Stomach (tissue), 9 donors: Measurements from ENCODE around the gene NACA. TPM values are rescaled to one million over a fixed set of nuclear protein-coding genes. Genes with fewer than 3 reads are reported as not detected.
A peak's percentile ranks its signal among the peaks of the same experiment; 100 is the strongest.

Experiments used
- DNase-seq, 2 donors: peaks; one replicate each; pipeline versions ENCODE4 v3.0.0 to v3.0.0-alpha.2; 2013 to 2019
- H3K27ac ChIP-seq, 5 donors: fragments of 200-600 bp in 4 of 5; sonication (generic) in 4 of 5; one replicate each; pipeline ENCODE4 v1.5.1; 2013 to 2019; ENCODE audit warnings: mild to moderate bottlenecking in 1 of 5, moderate library complexity in 1 of 5
- H3K27me3 ChIP-seq, 3 donors: fragments of 200-600 bp; sonication (generic); one replicate each; pipeline ENCODE4 v1.5.1; 2017 to 2019; ENCODE audit warnings: mixed run types in 1 of 3
- H3K36me3 ChIP-seq, 4 donors: fragments of 200-600 bp; sonication (generic); 1 replicate in 3 of 4; 2 replicates in 1 of 4; pipeline ENCODE4 v1.5.1; 2016 to 2019
- H3K4me1 ChIP-seq, 4 donors: fragments of 200-600 bp; sonication (generic); one replicate each; pipeline ENCODE4 v1.5.1; 2016 to 2019
- H3K4me3 ChIP-seq, 4 donors: fragments of 200-600 bp; sonication (generic) in 3 of 4; one replicate each; pipeline ENCODE4 v1.5.1; 2016 to 2019; ENCODE audit warnings: mild to moderate bottlenecking in 1 of 4
- H3K9me3 ChIP-seq, 4 donors: fragments of 200-600 bp; sonication (generic); one replicate each; pipeline ENCODE4 v1.5.1; 2016 to 2019
- CTCF ChIP-seq, 7 experiments: fragments of 450-650 bp in 4 of 7; fragments of 200-600 bp in 3 of 7; sonication (generic) in 3 of 7; IDR thresholded peaks; one replicate each; pipeline ENCODE4 v1.5.1; 2016 to 2019; ENCODE audit warnings: antibody characterized with exemption in 7 of 7, control low read depth in 2 of 7, mild to moderate bottlenecking in 1 of 7
- EP300 ChIP-seq: sonication (generic); formaldehyde crosslinking; IDR thresholded peaks from one replicate; pipeline ENCODE4 v1.6.1; 2017; ENCODE audit warnings: antibody characterized with exemption
- POLR2A ChIP-seq, 4 donors: fragments of 450-650 bp; IDR thresholded peaks; one replicate each; pipeline ENCODE4 v1.6.1; 2016; ENCODE audit warnings: antibody characterized with exemption in 4 of 4, control low read depth in 2 of 4, mild to moderate bottlenecking in 1 of 4, moderate library complexity in 1 of 4
- POLR2AphosphoS5 ChIP-seq, 3 donors: sonication (generic); formaldehyde crosslinking; IDR thresholded peaks; one replicate each; pipeline ENCODE4 v1.6.1; 2016; ENCODE audit warnings: antibody characterized with exemption in 3 of 3
- WGBS, 5 donors: extraction: QIAGEN DNeasy Blood & Tissue Kit in 3 of 5; methylation state at CpG; one replicate each; pipeline versions ENCODE4 v1.1.5 to v1.1.7; 2013 to 2018; 5-methylcytosine and 5-hydroxymethylcytosine counted together
- intact Hi-C: fragments of 100-400 bp; cut with DNase I; formaldehyde crosslinking; loops from one replicate; pipeline ENCODE4 v1.15.1; 2023; ENCODE audit warnings: low total_unique reads
- polyA plus RNA-seq, 3 donors: library from polyadenylated mRNA; stranded (reverse); fragments of 200-250 nt; gene quantifications; one replicate each; pipeline ENCODE4 v1.2.3, GENCODE V29; 2013
- total RNA-seq, 5 donors: library from RNA; depleted of rRNA; stranded (reverse); fragments of >200 nt; gene quantifications; one replicate each; pipeline versions ENCODE4 v1.1.0 to v1.2.3, GENCODE V29; 2014 to 2016
- donor health status: healthy with polysubstance abuse.
- donor health status: Bipolar disorder and iron deficiency.
- donor health status: healthy.

Gene NACA
- total and polyA plus RNA-seq, 8 donors = 366 to 2,450 (median 1,184) TPM

- H3K4me3 ChIP-seq = peak overlapping the region in 1 of 4 donors; percentile 9
Measured at GRCh38 chr12:56763753-56764657, 38.9 kb upstream of the NACA start.

GRCh38 chr12:56761812-56762211, 36.7 kb upstream of the NACA start:
- 54 to 67% (median 62%) methylated on average over 2 of the region's 2 CpGs for WGBS, 5 donors
- intact Hi-C loops = no loop called here
- H3K27me3 ChIP-seq = no peaks in the 10 kb centered on the region
- no peak for DNase-seq
- peaks cover 0 to 12% (median 7%) of the 10 kb centered on the region in 4 donors for H3K4me1 ChIP-seq
- H3K4me3 ChIP-seq = no peak overlapping the region
- H3K36me3 ChIP-seq = no peaks in the 10 kb centered on the region
- peaks cover 0 to 11% (median 5%) of the 10 kb centered on the region in 4 donors for H3K9me3 ChIP-seq
- no peak for TF ChIP-seq POLR2A (IDR thresholded peaks at IDR 0.05)
- TF ChIP-seq POLR2AphosphoS5 (IDR thresholded peaks at IDR 0.05) = no peak
- no peak for TF ChIP-seq CTCF (IDR thresholded peaks at IDR 0.05)
- no peak for TF ChIP-seq EP300
- H3K27ac ChIP-seq = no peak overlapping the region

More at GRCh38 chr12:56763753-56764657, 38.9 kb upstream of the NACA start:
- Histone ChIP-seq H3K27ac (peak overlapping the region in 2 of 5 donors; percentile 44 to 46), H3K27me3 (no peaks in the 10 kb centered on the region), H3K9me3 (peaks cover 0 to under 1% (median under 1%) of the 10 kb centered on the region in 4 donors), H3K4me1 (peaks cover 5 to 17% (median 11%) of the 10 kb centered on the region in 4 donors), H3K36me3 (no peaks in the 10 kb centered on the region)
- WGBS, 5 donors = 60 to 73% (median 66%) methylated on average over 5 of the region's 5 CpGs
- TF ChIP-seq POLR2AphosphoS5 (IDR thresholded peaks at IDR 0.05) = no peak
- DNase-seq = no peak
- intact Hi-C loops = no loop called here

- no peaks in the 10 kb centered on the region for H3K27me3 ChIP-seq
- no peak for TF ChIP-seq POLR2A (IDR thresholded peaks at IDR 0.05)
- no peak for TF ChIP-seq CTCF (IDR thresholded peaks at IDR 0.05)
- TF ChIP-seq POLR2AphosphoS5 (IDR thresholded peaks at IDR 0.05) = no peak
- TF ChIP-seq EP300 = no peak
- H3K9me3 ChIP-seq = peaks cover 0 to 11% (median 5%) of the 10 kb centered on the region in 4 donors
- H3K27ac ChIP-seq = no peak overlapping the region
- H3K4me1 ChIP-seq = peaks cover 0 to 12% (median 7%) of the 10 kb centered on the region in 4 donors
- intact Hi-C loops = no loop called here
- 72 to 89% (median 78%) methylated on average over 7 of the region's 7 CpGs for WGBS, 5 donors
- DNase-seq = no peak
- no peak overlapping the region for H3K4me3 ChIP-seq
- H3K36me3 ChIP-seq = no peaks in the 10 kb centered on the region
Measured at GRCh38 chr12:56760460-56760859, 35.4 kb upstream of the NACA start.

- WGBS, 5 donors = 22 to 33% (median 25%) methylated on average over 6 of the region's 6 CpGs
- no peak for DNase-seq
Measured at GRCh38 chr12:56759263-56759908, 34.3 kb upstream of the NACA start.

More at GRCh38 chr12:56759263-56759908, 34.3 kb upstream of the NACA start:
- H3K9me3 ChIP-seq = peaks cover 0 to 11% (median 5%) of the 10 kb centered on the region in 4 donors
- intact Hi-C loops = loop anchor here (5.0 kb wide), 2 partner anchors 228 to 243 kb away; no protein-coding TSS in a partner anchor
- TF ChIP-seq CTCF (IDR thresholded peaks at IDR 0.05) (no peak), POLR2A (IDR thresholded peaks at IDR 0.05) (no peak), EP300 (no peak), POLR2AphosphoS5 (IDR thresholded peaks at IDR 0.05) (no peak)
- H3K27ac ChIP-seq = peak overlapping the region in 1 of 5 donors; percentile 15
- no peaks in the 10 kb centered on the region for H3K36me3 ChIP-seq
- H3K4me3 ChIP-seq = no peak overlapping the region
- H3K27me3 ChIP-seq = no peaks in the 10 kb centered on the region
- H3K4me1 ChIP-seq = peaks cover 0 to 12% (median 7%) of the 10 kb centered on the region in 4 donors
